Sciatic nerve (tissue), 2 donors: ENCODE results near the gene G0S2. TPM values are rescaled to one million over a fixed set of nuclear protein-coding genes. Genes with fewer than 3 reads are reported as not detected.

ENCODE experiments used
- ATAC-seq: fragments of 200-7000 bp; cut with Tn5 transposase; one replicate; pipeline ENCODE4 v1.9.1; 2020; ENCODE audit warnings: mild to moderate bottlenecking, moderate library complexity
- DNase-seq: peaks from one replicate; pipeline ENCODE4 v3.0.0-alpha.2; 2020; ENCODE audit warnings: low spot score
- intact Hi-C: fragments of 100-400 bp; cut with DNase I; formaldehyde crosslinking; loops from one replicate; pipeline ENCODE4 v1.14.2; 2022
- total RNA-seq: library from RNA; stranded (reverse); fragmentation: NEBNext Ultra II Directional; extraction: Animal tissue kit (Norgen Biotek cat#: 25700); gene quantifications from one replicate; pipeline ENCODE4 v1.2.1, GENCODE V29; 2021
- donor health status: DM: no; HTN: no; CAD: no.
- donor health status: DM: no; HTN: no; CAD: no.

Gene G0S2, protein sequence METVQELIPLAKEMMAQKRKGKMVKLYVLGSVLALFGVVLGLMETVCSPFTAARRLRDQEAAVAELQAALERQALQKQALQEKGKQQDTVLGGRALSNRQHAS
- 93.0 TPM for total RNA-seq

DNA sequence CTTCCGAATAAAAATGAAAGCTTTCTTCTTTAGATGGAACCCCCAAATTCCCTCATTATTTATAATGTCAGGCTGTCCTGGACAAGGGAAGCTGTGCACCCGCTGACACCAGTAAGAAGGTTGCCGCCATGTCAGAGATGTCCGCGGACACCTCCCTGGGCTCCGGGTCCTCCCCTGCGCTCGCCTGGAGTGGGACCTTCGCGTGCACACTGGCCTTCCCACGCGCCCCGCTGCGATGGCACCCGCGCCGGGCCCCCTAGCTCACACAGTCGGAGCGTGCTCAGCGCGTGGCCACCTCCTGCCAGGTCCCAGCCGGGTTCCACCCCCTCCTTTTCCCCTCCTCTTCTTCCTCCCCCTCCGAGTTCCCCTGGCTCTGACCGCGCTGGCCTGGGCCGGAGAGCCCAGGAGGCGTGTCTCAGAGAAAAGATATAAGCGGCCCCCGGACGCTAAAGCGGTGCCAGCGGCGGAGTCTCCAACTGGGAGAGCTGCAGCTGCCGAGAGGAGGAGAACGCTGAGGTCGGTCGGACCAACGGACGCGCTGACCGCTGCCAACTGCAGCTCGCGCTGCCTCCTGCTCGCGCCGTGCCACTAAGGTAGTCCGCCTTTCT lies at the start of gene G0S2:
Gene G0S2, plus strand, starts transcription at position 456 of the 608 bp plus-strand sequence. CDS start 273 bp downstream, outside the sequence.
- ATAC-seq: peak; percentile 87
- intact Hi-C loops: no loop called here
- DNase-seq: peak; percentile 80

DNA sequence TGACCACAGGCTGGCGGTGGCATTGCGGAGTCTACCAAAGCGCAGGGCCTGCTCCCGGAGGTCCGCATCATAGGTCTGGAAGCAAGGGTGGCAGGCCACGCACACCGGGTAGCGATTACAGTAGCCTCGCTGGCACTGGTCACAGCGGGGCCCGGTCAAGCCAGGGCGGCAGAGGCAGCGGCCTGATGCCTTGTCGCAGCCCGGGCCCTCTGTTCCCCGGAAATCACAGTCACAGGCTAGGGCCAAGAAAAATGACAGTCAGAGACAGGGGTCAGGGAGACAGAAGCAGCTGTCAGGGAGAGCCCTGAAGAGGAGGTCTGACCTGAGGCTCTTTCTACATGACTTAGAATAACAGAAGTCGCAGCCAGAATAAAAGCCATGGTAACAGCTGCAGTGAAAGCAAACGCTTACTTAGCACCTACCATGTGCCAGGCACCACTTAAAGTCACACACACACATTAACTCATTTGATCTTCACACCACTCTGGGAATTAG lies 49.4 kb upstream of the G0S2 start:
- intact Hi-C loops: no loop called here

DNA sequence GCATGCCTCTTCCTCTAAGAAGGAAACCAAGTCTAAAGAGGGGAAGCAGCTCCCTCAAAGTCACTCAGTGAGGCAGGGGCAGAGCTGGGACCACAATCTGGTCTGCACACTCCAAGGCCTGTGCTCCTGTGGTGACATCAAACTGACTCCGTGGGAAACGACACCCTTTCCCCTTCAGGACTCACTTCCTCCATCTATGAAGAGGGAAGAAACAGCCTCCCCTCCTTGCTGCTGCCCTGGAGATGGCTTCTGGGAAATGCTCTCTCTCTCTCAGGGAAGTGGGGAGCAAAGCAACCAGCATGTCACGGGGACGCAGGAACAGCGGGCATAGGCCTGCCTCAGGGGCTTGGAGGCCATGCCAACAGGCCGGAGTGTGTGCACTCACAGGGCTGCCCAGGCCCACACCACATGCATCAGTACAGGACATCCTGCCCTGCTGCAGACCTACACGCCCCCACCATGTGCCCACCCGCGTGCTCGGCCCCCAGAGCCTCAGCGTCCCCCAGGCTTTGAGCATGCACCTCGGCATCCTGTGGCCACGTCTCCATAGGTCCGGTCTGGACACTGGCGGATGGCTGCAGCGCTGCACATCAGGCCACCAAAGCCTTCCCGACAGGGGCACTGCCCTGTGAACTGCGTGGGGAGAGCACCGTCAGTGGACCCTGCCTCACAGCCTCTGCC lies 48.7 kb upstream of the G0S2 start:
- DNase-seq (no peak), ATAC-seq (peak; percentile 12)
- intact Hi-C loops: no loop called here

More for the DNA sequence above, 49.4 kb upstream of the G0S2 start:
- DNase-seq: no peak
- ATAC-seq: peak; percentile 53

DNA sequence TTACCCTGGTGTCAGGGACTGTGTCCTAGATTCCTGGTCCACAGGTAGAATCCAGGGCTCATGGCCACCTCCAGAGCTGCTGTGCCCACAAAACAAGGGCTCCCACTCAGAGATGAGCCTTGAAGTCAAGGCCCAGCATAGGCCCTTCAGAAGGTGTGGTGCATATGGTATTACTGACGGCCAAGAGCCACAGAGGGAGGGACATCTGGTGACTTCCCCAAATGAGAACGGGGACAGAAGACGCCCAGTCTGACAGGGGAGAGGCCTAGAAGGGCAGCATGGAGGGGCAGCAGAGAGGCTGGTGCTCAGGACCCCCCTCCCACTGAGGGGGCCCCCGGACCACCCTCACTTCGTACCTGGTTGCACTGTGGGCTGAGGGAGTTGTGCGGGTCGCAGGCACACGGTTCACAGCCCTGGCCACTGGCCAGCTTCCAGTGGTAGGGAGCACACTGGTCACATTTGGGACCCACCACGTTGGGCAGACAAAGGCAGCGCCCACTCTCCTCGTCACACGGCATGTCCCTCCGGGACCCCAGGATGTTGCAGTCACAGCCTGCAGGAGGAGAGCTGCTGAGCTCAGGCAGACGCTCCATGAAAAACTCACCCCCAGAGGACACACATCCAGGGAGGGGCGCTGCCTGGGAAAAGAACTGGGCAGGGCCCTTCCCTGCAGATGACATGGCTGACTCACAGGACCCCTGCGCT lies 48.0 kb upstream of the G0S2 start:
- no peak for DNase-seq
- intact Hi-C loops: no loop called here
- ATAC-seq: peak; percentile 8

DNA sequence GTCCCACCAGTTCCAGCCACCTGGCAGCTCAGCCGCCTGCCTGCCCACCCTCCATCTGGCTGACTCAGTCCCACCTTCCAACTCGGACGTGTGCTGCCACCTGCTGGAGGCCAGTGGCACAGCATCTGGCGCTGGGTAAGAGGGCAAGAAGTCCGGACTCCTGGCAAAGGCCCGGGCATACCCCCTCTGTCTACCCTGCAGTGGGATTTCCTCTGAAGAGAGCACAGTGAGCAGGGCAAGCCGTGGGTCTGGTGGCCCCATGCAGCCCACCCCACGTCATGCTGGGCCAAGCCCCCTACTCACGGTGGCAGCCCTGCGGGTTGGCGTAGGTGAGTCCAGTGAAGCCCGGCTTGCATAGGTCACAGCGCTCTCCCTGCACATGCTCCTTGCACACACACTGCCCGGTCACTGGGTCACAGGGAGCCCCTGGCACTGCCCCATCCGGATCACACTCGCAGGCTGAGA lies 47.4 kb upstream of the G0S2 start:
- ATAC-seq (peak; percentile 78), DNase-seq (peak; percentile 86)
- intact Hi-C loops: no loop called here

DNA sequence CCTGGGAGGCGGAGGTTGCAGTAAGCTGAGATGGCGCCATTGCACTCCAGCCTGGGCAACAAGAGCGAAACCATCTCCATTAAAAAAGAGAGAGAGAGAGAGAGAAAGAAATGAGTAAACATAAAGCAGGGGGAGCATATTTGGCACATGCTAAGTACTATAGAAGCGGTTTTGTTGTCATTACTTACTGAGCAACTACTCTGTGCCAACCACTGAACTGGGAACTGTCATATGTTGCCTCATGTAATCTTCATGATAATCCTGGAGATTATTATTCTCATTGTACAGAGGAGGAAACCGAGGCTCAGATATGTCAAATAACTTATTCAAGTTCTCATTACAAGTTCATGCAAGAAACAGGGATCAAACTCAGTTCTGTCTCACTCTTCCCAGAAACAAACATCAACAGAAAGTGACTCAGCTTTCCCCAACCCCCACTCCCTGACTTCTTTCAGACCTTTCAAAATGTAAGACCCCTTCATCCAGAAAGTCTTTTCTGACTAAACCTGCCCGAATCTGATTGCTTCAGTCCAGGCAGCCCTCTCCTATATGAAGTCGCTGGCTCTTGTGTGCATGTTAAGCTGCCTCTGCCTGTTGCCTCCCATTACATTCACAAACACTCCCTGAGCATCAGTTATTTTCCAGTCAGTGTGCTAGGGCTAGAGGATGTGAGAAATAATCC lies 46.5 kb upstream of the G0S2 start:
- no peak for ATAC-seq
- intact Hi-C loops: no loop called here
- DNase-seq: no peak

DNA sequence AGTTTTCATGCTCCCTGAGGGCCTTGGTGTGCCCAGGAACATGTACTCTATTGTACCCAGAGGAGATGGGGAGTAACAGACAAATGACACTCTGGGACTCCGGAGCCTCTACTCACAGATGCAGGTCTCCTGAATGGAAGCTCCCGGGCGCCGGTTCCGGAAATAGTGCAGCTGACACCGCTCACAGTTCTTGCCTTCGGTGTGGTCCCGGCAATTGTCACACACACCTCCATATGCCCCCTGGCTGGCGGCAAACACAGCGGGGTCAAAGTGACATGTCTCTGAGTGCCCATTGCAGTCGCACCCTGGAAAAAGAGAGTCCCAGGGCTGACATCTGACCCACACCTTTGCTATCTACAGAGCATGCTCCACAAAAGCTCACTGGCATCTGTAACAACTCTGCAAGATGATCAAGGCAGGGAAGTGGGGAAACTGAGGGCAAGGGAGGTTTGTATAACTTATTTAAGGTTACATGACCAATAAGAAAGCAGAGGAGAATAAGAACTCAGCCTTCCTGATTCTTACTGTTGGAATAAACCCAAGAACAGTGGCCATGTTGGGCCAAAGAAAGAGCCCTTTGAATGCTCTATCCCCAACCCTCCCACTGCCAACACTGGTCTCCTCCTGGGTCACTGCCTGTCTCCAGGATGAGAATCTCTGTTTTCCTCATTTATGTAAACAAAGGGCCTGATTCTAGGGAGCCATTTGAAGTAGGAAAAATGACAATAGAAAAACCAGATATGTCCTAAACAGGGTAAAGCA lies 45.4 kb upstream of the G0S2 start:
- no peak for ATAC-seq
- intact Hi-C loops: loop anchor here (2.0 kb wide), 1 partner anchor 25 kb away; no protein-coding TSS in a partner anchor
- no peak for DNase-seq

DNA sequence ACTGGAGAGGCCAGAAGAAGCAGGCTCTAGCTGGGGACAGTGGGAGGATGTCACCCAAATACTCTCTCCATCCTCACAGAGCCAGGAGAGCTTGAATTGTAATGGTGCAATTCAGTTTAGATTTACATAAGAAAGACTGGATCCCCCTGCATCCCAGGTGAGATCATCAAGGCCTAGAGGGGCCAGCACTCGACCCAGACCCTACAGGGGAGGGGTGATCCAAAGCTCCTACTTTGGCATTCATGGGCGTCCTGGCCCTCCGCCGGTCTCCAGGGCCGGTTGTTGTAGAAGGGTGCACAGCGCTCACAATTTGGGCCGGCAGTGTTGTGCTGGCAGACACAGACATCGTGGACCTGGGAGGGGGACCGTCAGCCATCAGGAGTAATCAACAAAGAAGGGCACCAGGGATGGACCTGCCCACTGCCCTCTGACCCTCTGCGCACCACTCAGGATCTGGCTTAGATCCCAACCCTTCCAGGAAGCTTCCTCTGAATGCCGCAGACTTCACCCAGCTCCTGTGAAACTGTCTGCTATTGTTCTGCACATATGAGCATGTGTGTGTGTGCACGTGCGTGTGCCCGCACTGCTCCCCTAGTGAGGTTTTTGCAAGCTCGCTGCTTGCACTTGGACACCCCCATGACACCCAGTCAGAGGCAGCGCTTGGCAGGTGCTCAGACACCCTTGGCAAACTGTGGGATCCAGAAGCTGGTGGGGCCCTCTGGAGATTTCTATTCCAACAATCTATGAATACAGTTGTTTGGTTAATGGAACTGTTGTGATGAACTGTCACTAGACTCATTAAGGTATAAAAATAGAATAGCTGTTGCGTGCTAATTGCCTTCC lies 44.6 kb upstream of the G0S2 start:
- intact Hi-C loops: loop anchor here (2.0 kb wide), 1 partner anchor 24 kb away; no protein-coding TSS in a partner anchor
- no peak for DNase-seq
- no peak for ATAC-seq

DNA sequence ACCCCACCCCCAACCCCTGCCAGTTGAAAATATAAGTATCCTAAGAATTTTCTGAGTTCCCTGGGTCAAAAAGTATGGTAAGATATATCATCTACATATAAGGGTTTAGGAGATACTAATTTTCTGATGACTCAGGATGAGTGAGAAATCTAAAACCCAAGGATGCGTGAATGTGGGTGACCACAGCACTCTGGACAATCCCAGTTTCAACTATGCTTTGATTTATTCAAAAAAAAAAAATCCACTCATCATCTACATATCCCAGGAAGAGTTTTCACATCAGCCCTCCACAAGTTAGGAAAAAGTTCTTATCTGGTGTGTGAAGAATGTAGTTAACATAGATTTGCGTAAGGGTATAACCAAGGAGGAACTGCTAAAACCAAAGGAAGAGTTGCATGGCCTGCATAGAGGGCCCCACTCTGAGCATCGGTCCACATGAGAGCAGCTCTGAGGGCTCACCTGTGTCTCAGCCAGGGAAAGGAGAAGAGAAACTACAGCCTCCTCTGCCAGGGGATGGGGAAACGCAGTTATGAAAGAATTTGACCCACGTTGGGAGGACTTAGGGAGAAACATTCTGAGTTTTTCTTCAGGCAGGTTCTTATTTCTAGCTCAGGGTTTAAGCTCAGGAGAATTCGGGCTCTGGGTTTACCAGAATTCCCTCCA lies 41.7 kb upstream of the G0S2 start:
- ATAC-seq (no peak), DNase-seq (no peak)
- intact Hi-C loops: no loop called here

DNA sequence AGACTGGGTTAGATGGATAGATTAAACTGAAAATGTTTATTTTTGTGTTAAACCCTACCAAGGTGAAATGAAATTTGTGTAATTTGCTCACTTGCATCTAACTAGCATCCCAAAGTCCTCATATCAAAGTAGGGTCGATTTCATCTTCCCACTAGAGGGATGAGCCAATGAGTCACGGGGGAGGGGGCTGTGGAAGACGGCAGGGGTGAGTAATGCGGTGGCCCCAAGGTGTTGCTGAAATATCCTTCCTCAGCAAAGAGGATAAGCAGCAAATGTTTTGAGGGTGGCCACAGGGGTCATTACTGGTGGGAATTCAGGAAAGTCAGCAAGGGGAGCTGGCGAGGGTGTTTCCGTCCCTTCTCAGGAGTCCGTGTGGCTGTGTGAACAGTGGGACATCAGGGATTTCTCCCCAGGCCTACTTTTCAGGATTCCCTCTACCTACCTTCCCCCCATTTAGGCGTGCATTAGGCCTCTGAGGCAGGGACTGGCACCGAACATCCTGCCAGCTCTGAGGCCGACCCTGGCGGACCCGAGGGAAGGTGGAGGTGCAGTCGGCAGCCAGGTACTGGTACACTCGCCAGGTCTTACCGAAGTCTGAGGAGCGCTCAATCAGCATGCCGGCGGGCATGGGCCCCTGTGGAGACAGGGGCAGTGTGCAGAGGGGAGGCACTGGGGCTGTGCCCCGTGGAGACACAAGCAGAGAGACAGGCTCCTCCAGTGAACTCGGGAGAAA lies 41.0 kb upstream of the G0S2 start:
- DNase-seq (no peak), ATAC-seq (no peak)
- intact Hi-C loops: no loop called here

DNA sequence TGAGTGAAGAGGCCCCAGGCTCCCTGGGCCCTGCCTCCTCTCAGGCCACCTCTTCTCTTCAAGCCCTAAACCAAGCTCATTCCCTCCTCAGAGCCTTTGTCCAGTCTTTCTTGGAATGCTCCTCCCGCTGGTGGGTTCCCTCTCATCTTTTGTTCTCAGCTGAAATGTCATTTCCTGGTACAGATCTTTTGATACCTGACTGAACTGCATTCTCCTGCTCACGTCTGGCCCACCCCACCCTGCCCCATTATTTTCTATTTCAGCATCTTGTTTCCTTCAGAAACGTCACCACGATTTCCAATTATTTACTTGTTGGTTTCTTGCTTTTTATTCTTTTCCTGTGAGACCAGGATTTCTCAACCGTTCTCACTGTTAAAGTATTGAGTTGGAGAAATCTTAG lies 39.4 kb upstream of the G0S2 start:
- intact Hi-C loops: no loop called here
- DNase-seq (no peak), ATAC-seq (no peak)

DNA sequence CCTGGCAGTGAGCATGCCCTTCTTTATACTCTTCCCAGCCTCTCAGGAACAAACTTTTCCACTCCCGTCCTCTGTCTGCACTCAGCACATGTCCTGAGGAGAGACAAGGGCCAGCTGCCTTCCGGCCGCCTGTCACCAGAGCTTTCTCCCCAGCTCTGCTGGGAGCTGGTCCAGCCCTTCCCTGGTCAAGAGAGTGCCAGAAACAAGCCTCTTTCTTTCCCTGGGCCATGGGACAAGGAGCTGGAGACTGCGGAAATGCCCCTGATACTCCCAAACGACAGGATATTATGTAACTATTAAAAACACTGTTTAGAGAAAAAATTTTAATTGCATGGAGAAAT lies 33.4 kb upstream of the G0S2 start:
- DNase-seq (peak; percentile 76), ATAC-seq (peak; percentile 89)
- intact Hi-C loops: no loop called here

DNA sequence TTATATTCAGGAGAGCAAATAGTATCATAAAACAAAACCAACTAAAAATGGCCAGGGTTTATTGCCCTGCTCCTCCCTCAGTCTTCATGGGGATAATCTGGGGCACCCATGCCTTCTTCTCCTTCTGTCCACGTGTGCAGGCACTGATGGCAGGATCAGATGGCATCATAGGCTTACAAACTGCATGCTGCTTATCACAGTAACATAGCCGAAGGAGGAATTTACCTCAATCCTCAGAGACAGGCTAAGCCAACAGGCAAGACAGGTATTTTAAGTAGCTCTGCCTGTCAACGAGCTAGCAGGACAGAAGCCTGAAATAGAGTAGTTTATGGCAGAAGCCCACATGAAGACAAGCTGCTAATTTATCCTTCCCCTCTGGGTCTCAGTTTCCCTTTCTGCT lies 32.4 kb upstream of the G0S2 start:
- no peak for ATAC-seq
- DNase-seq: no peak
- intact Hi-C loops: no loop called here

DNA sequence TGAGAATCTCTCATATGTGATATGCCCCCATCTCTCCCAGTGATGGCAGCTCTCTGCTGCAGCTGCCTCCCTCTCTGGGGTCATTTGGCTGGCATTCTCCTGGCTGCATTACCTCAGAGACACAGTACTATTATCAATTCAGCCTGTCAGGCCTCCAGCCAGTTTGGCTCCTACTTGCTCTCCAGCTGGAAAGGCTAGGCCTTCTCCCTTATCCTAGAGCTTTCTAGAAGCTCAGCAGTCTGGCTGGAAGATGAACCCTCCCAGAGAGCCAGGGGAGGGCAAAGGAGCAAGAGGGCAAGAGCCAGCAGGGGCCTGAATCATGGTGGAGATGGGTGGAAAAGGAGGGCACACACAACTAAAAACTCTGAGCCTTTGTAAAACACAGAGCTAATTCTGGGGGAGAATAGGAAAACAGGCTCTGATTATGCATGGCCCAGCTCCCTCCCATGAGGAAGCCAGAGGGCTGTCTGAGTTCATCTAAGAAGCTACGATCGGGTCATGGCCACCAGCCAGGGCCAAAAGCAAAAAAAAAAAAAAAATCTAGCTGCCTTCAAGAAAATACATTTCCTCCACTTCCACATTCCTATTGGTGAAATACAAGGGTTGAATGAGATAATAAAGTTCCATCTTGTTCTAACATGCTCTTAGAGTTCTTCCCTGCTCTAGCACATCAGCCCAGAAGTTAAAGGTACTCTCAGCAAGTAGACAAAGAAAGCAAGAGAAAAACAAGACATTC lies 31.8 kb upstream of the G0S2 start:
- intact Hi-C loops: no loop called here
- DNase-seq (no peak), ATAC-seq (peak; percentile 86)

DNA sequence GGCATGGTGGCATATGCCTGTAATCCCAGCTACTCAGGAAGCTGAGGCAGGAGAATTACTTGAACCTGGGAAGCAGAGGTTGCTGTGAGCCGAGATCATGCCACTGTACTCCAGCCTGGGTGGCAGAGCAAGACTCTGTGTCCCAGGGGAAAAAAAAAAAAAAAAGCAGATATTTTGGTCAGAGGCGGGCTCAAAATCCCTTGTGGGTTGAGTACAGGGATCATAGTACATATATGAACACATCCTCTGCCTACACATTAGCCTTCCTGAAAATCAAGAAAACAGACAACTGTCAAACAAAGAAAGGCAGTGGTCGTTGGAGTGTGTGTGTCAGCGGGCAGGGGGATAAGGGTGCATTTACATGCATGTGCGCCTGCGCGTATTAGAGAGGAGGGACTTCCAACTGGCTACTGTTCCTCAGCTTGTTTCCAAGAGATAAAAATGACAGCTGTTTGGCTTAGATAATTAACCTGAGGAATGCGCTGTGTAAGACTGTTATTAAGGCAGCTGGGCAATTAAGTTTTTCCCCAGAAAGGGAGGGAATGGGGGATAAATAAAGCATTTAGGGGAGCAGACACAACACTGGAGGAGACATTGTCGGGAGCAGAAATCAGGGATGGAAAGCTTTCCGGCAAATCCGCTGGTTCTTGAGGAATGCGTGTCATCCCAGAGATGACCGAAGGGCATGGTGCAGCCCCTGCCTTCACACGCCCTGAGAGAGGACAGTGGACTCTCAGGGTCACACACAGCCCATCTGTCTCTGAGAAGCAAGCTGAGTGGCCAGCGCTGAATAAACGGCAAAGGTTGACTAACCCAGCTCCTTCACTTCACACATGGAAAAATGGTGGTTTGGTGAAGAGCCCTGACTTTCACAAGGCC lies 29.4 kb upstream of the G0S2 start:
- ATAC-seq: no peak
- DNase-seq: no peak
- intact Hi-C loops: no loop called here
